GM12878 (cell line): ENCODE measurements around the gene P2RX6. TPM values are rescaled to one million over a fixed set of nuclear protein-coding genes. Genes with fewer than 3 reads are reported as not detected.

Experiments
- ATAC-seq: fragments of 200-7000 bp; cut with Tn5 transposase; 3 replicates; pipeline ENCODE4 v1.9.1; 2020; ENCODE audit warnings: mild to moderate bottlenecking, moderate library complexity
- BruUV-seq: library from RNA; stranded (reverse); fragments of 400-500 nt; replicated peaks from 2 replicates; lab custom pipeline; 2021; lab: Mats Ljungman, UMichigan
- CTCF ChIA-PET: fragments of 300-600 bp; sonication (Branson Sonifier 250); formaldehyde crosslinking; extraction: SDS; loops from one replicate; lab custom pipeline; 2021; ENCODE audit warnings: inconsistent platforms; lab: Yijun Ruan, JAX
- POLR2A ChIA-PET: fragments of 350-600 bp; formaldehyde crosslinking; extraction: SDS; loops from one replicate; lab custom pipeline; 2021; ENCODE audit warnings: inconsistent platforms; lab: Charles Lee
- RAD21 ChIA-PET: fragments of 300-600 bp; sonication (Branson Sonifier 250); formaldehyde crosslinking; loops from one replicate; lab custom pipeline; 2023; ENCODE audit warnings: antibody characterized with exemption; ENCODE audit not compliant: unreplicated experiment; lab: Charles Lee
- SMC1A ChIA-PET: fragments of 300-600 bp; sonication (Branson Sonifier 250); formaldehyde crosslinking; loops from one replicate; lab custom pipeline; 2023; ENCODE audit not compliant: unreplicated experiment, uncharacterized antibody; lab: Charles Lee
- DNase-seq: peaks from one replicate; pipeline ENCODE4 v3.0.0-alpha.2; 2011; ENCODE audit warnings: low read depth, low spot score
- FAIRE-seq: peaks from 3 replicates; lab custom pipeline; 2011; peaks lifted over from hg19 to GRCh38; lab: Jason Lieb, UNC
- H2AFZ ChIP-seq: 2 replicates; pipeline ENCODE4 v1.6.0; 2011; ENCODE audit warnings: low read depth, low read length, control low read depth; ENCODE audit not compliant: control insufficient read depth
- H3K27ac ChIP-seq: 2 replicates; pipeline ENCODE4 v1.5.1; 2011; ENCODE audit warnings: control low read depth; ENCODE audit not compliant: control insufficient read depth, insufficient read depth
- H3K27me3 ChIP-seq, 2 experiments: replicated peaks in 1 of 2; 2 replicates each; pipeline versions ENCODE4 v1.6.0 to v1.6.1; 2011; ENCODE audit warnings: low read length in 1 of 2; ENCODE audit not compliant: control insufficient read depth in 2 of 2, insufficient read depth in 2 of 2
- H3K36me3 ChIP-seq, 2 experiments: 2 replicates each; pipeline ENCODE4 v1.5.1; 2011; ENCODE audit warnings: low read length in 1 of 2; ENCODE audit not compliant: control insufficient read depth in 2 of 2, insufficient read depth in 2 of 2
- H3K4me1 ChIP-seq: 2 replicates; pipeline ENCODE4 v1.6.1; 2011; ENCODE audit warnings: mild to moderate bottlenecking, low read length, moderate library complexity, mixed read lengths; ENCODE audit not compliant: control insufficient read depth, insufficient read depth
- H3K4me2 ChIP-seq: 2 replicates; pipeline ENCODE4 v1.6.0; 2011; ENCODE audit warnings: control low read depth; ENCODE audit not compliant: control insufficient read depth, insufficient read depth
- H3K4me3 ChIP-seq: fragments of 200-600 bp; sonication (generic); 2 replicates; pipeline ENCODE4 v1.5.1; 2016
- H3K79me2 ChIP-seq: 2 replicates; pipeline ENCODE4 v1.6.0; 2011; ENCODE audit warnings: low read length; ENCODE audit not compliant: control insufficient read depth, insufficient read depth
- H3K9ac ChIP-seq: 2 replicates; pipeline ENCODE4 v1.8.0; 2011; ENCODE audit warnings: low read length, control low read depth, mixed read lengths; ENCODE audit not compliant: control insufficient read depth, insufficient read depth
- H3K9me3 ChIP-seq: replicated peaks from 3 replicates; pipeline ENCODE4 v1.5.1; 2011; ENCODE audit warnings: mild to moderate bottlenecking, low read length; ENCODE audit not compliant: control insufficient read depth, insufficient read depth
- H4K20me1 ChIP-seq: 2 replicates; pipeline ENCODE4 v1.6.0; 2011; ENCODE audit not compliant: control insufficient read depth, insufficient read depth
- ATF7 ChIP-seq: fragments of 450-650 bp; IDR thresholded peaks from 2 replicates; pipeline ENCODE4 v1.6.1; 2016; ENCODE audit warnings: low read depth, mild to moderate bottlenecking
- EGR1 ChIP-seq, 2 experiments: IDR thresholded peaks; 1 replicate in 1 of 2; 2 replicates in 1 of 2; pipeline ENCODE4 v1.6.1; 2011 to 2012; ENCODE audit warnings: low read depth in 2 of 2, low read length in 2 of 2, borderline replicate concordance in 1 of 2, mild to moderate bottlenecking in 1 of 2, moderate library complexity in 1 of 2
- KAT2A ChIP-seq: conservative IDR thresholded peaks from 2 replicates; pipeline ENCODE4 v1.6.1; 2011; ENCODE audit warnings: low read depth, low read length; ENCODE audit not compliant: control insufficient read depth
- KDM1A ChIP-seq: fragments of 200-600 bp; sonication (generic); IDR thresholded peaks from 2 replicates; pipeline ENCODE4 v1.6.1; 2016; ENCODE audit warnings: borderline replicate concordance
- MLLT1 ChIP-seq: fragments of 450-650 bp; IDR thresholded peaks from 2 replicates; pipeline ENCODE4 v1.6.1; 2016; ENCODE audit warnings: mild to moderate bottlenecking
- MTA2 ChIP-seq: fragments of 450-650 bp; IDR thresholded peaks from 2 replicates; pipeline ENCODE4 v1.6.1; 2016; ENCODE audit warnings: low read depth, mild to moderate bottlenecking, moderate library complexity
- POLR2AphosphoS5 ChIP-seq: IDR thresholded peaks from 2 replicates; pipeline ENCODE4 v1.6.1; 2011; ENCODE audit warnings: mild to moderate bottlenecking, low read length, inconsistent platforms
- RELA ChIP-seq: fragments of 450-650 bp; IDR thresholded peaks from 2 replicates; pipeline ENCODE4 v1.8.0; 2014; ENCODE audit warnings: borderline replicate concordance; ENCODE audit not compliant: partially characterized antibody
- TCF12 ChIP-seq: IDR thresholded peaks from 2 replicates; pipeline ENCODE4 v1.6.1; 2011; ENCODE audit warnings: low read depth, mild to moderate bottlenecking, low read length
- USF2 ChIP-seq: IDR thresholded peaks from 2 replicates; pipeline ENCODE4 v1.6.1; 2011; ENCODE audit warnings: low read depth, low read length, improper control_type of control experiment, borderline replicate concordance
- ZZZ3 ChIP-seq: IDR thresholded peaks from 2 replicates; pipeline ENCODE4 v1.6.1; 2011; ENCODE audit warnings: low read depth; ENCODE audit not compliant: control insufficient read depth, insufficient read length
- WGBS: methylation state at CpG from one replicate; pipeline ENCODE4 v1.1.6; 2016; ENCODE audit warnings: low lambda C conversion rate; ENCODE audit not compliant: insufficient replicate concordance, insufficient coverage; ENCODE audit errors: missing lambda C conversion rate; 5-methylcytosine and 5-hydroxymethylcytosine counted together
- in situ Hi-C: fragments of 300-500 bp; cut with MboI; formaldehyde crosslinking; loops from 9 replicates; pipeline ENCODE4 v1.14.3; 2018; ENCODE audit warnings: mixed read lengths
- intact Hi-C: fragments of 100-400 bp; cut with micrococcal nuclease; formaldehyde crosslinking; loops from one replicate; pipeline ENCODE4 v1.14.2; 2022; ENCODE audit not compliant: unreplicated experiment
- polyA plus RNA-seq, 11 experiments: library from polyadenylated mRNA; depleted of rRNA in 4 of 11; unstranded in 6 of 11; stranded (reverse) in 5 of 11; fragments of >200 nt; fragmentation: Nextera tagmentation in 4 of 11; fragmentation: Illumina TruSeq in 1 of 11; extraction: Ambion mirVana in 4 of 11; extraction: Trizol in 1 of 11; gene quantifications; 1 replicate in 1 of 11; 2 replicates in 10 of 11; pipeline versions ENCODE4 v1.2.1 to v1.2.3, GENCODE V29; 2011 to 2016; ENCODE audit warnings: inconsistent platforms in 2 of 11, missing spikeins in 2 of 11, low read depth in 1 of 11
- total RNA-seq, 4 experiments: library from RNA; depleted of rRNA in 3 of 4; stranded (reverse); fragments of >200 nt in 3 of 4; fragmentation: Illumina TruSeq in 1 of 4; extraction: Trizol in 1 of 4; gene quantifications; 2 replicates each; pipeline versions ENCODE4 v1.2.1 to v1.2.3, GENCODE V29; 2013 to 2021

The P2RX6 gene
- total and polyA plus RNA-seq, 10 of the 15 experiments (the other 5 are each of a cell fraction or from before 2014, with no cell fraction given): 0.03 to 0.21 (median 0.07) TPM; not detected in 5

GRCh38 chr22:20986365-20986764 lies 28.6 kb upstream of the P2RX6 start (continued):
- no peak for TF ChIP-seq EGR1 (IDR thresholded peaks at IDR 0.05; ENCODE audit: borderline replicate concordance in 1 of 2, low read depth in 2 of 2, low read length in 2 of 2)
- no peak for TF ChIP-seq KAT2A

- Histone ChIP-seq H3K4me3 (no peak overlapping the region), H3K79me2 (peaks cover 7% of the 10 kb centered on the region), H3K27ac (no peak overlapping the region), H3K27me3 (no peaks in the 10 kb centered on the region), H3K9me3 (no peaks in the 10 kb centered on the region), H3K4me1 (peaks cover 6% of the 10 kb centered on the region; the same call in 1 of the 2 replicates), H2AFZ (no peak overlapping the region), H4K20me1 (no peaks in the 10 kb centered on the region), H3K9ac (no peak overlapping the region), H3K4me2 (no peak overlapping the region), H3K36me3 (peaks cover 0 to 2% of the 10 kb centered on the region in 2 experiments; a peak in 1 of 4 replicates)
- no peak for FAIRE-seq
- in situ Hi-C loops (no loop called here), intact Hi-C loops (no loop called here)
- ChIA-PET SMC1A (no interaction called here), POLR2A (interaction anchor here (0.6 to 0.7 kb wide), 2 partner anchors 28 to 331 kb away, joined by 3 to 4 read pairs; no protein-coding TSS in a partner anchor), CTCF (no interaction called here), RAD21 (no interaction called here)
- DNase-seq: no peak
- BruUV-seq: no TSS peak
- ATAC-seq: no peak
- WGBS: 92% methylated on average over 13 of the region's 14 CpGs
- TF ChIP-seq ATF7: no peak
- no peak for TF ChIP-seq TCF12
- no peak for TF ChIP-seq USF2
- TF ChIP-seq KDM1A: no peak
- TF ChIP-seq POLR2AphosphoS5: no peak
- no peak for TF ChIP-seq ZZZ3
- TF ChIP-seq MTA2: no peak
- no peak for TF ChIP-seq RELA
- TF ChIP-seq MLLT1: no peak
Measured at GRCh38 chr22:20987375-20987774, 27.6 kb upstream of the P2RX6 start.
